Natural killer cell (primary cell): ENCODE data around the gene CAMTA1. TPM values are rescaled to one million over a fixed set of nuclear protein-coding genes. Genes with fewer than 3 reads are reported as not detected.
A peak's percentile ranks its signal among the peaks of the same experiment; 100 is the strongest.

ENCODE experiments used
- ATAC-seq, 3 donors: fragments of 150-1000 bp in 2 of 3; fragments of 200-7000 bp in 1 of 3; cut with Tn5 transposase; 1 replicate in 1 of 3; 2 replicates in 2 of 3; pipeline ENCODE4 v1.10.0; 2021; ENCODE audit warnings: mild to moderate bottlenecking in 2 of 3, moderate library complexity in 2 of 3
- DNase-seq, 2 donors: peaks; one replicate each; pipeline versions ENCODE4 v3.0.0 to v3.0.0-alpha.2; 2013 to 2021; ENCODE audit warnings: mixed read lengths in 1 of 2
- H3K27ac ChIP-seq: one replicate; pipeline ENCODE4 v1.5.1; 2013; ENCODE audit warnings: mild to moderate bottlenecking, low read length
- H3K27me3 ChIP-seq: one replicate; pipeline ENCODE4 v1.6.1; 2013; ENCODE audit warnings: low read length; ENCODE audit not compliant: control insufficient read depth, insufficient read depth
- H3K36me3 ChIP-seq: one replicate; pipeline ENCODE4 v1.6.1; 2013; ENCODE audit warnings: low read length; ENCODE audit not compliant: control insufficient read depth, insufficient read depth
- H3K4me1 ChIP-seq: one replicate; pipeline ENCODE4 v1.6.1; 2013; ENCODE audit warnings: low read length; ENCODE audit not compliant: control insufficient read depth, insufficient read depth
- H3K4me3 ChIP-seq: one replicate; pipeline ENCODE4 v1.5.1; 2013; ENCODE audit warnings: low read length
- H3K9me3 ChIP-seq: one replicate; pipeline ENCODE4 v1.6.1; 2013; ENCODE audit warnings: low read length; ENCODE audit not compliant: control insufficient read depth, insufficient read depth
- H3K27ac Mint-ChIP-seq, 2 donors: one replicate each; pipeline ENCODE4 v1.8.0; 2022; ENCODE audit warnings: mild to moderate bottlenecking in 2 of 2, mixed read lengths in 2 of 2, moderate library complexity in 1 of 2
- H3K27me3 Mint-ChIP-seq, 2 donors: one replicate each; pipeline ENCODE4 v1.8.0; 2022; ENCODE audit warnings: low read depth in 2 of 2, mixed read lengths in 2 of 2
- H3K36me3 Mint-ChIP-seq: one replicate; pipeline ENCODE4 v1.8.0; 2022; ENCODE audit warnings: mixed read lengths
- H3K4me1 Mint-ChIP-seq, 2 donors: one replicate each; pipeline ENCODE4 v1.8.0; 2022; ENCODE audit warnings: mixed read lengths in 2 of 2
- H3K4me3 Mint-ChIP-seq: one replicate; pipeline ENCODE4 v1.8.0; 2022; ENCODE audit warnings: mild to moderate bottlenecking, moderate library complexity, mixed read lengths
- H3K9me3 Mint-ChIP-seq, 2 donors: one replicate each; pipeline ENCODE4 v1.8.0; 2022; ENCODE audit warnings: mixed read lengths in 2 of 2
- WGBS: methylation state at CpG from one replicate; pipeline ENCODE4 v1.1.7; 2013; ENCODE audit warnings: missing lambda C conversion rate; ENCODE audit not compliant: insufficient coverage; 5-methylcytosine and 5-hydroxymethylcytosine counted together
- intact Hi-C: fragments of 100-400 bp; cut with micrococcal nuclease; formaldehyde crosslinking; loops from one replicate; pipeline ENCODE4 v1.14.2; 2022
- total RNA-seq, 4 donors: library from RNA; stranded (reverse); fragments of 120-200 nt in 1 of 4; gene quantifications; one replicate each; pipeline versions ENCODE4 v1.2.3 to v1.2.4, GENCODE V29; 2013 to 2022
- TF ChIP-seq, protein P1 (sequence below): fragments of 200-600 bp; IDR thresholded peaks from one replicate; pipeline ENCODE4 v1.8.0; 2022; ENCODE audit warnings: antibody characterized with exemption

Gene CAMTA1
- total RNA-seq, 3 donors from 2014 or later (not counting 1 experiment from before 2014, with no cell fraction given): 40.6 to 53.3 (median 44.9) TPM

DNA sequence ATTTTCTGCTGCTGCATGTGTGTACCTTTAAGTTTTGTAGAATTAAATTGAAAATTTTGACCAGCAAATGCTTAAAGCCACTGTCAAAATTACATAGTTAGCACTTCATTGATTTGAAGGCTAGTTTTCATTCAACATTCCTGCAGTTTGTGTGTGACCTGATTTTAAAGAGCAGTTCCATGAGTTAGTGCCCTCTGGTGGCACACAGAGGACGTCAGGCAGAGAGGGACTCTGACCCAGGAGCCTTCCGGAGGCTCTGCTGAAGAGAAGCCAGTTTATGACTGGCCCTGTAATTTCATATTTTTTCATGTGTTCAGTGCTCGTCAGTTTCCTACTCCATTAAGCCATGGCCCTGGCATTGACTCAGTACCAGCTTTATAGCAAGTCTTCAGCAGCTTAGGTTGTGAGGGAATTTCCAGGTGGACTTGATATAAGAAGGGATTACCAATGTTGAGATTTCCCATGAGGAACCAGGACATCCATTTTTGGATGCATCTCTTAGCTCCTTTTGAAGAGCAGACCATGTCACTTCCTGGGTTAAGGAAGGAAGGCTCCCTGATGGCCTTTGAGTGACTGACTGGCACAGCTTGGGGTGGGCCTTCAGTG is 104.7 kb downstream of the CAMTA1 start:
- TF ChIP-seq, protein P1, sequence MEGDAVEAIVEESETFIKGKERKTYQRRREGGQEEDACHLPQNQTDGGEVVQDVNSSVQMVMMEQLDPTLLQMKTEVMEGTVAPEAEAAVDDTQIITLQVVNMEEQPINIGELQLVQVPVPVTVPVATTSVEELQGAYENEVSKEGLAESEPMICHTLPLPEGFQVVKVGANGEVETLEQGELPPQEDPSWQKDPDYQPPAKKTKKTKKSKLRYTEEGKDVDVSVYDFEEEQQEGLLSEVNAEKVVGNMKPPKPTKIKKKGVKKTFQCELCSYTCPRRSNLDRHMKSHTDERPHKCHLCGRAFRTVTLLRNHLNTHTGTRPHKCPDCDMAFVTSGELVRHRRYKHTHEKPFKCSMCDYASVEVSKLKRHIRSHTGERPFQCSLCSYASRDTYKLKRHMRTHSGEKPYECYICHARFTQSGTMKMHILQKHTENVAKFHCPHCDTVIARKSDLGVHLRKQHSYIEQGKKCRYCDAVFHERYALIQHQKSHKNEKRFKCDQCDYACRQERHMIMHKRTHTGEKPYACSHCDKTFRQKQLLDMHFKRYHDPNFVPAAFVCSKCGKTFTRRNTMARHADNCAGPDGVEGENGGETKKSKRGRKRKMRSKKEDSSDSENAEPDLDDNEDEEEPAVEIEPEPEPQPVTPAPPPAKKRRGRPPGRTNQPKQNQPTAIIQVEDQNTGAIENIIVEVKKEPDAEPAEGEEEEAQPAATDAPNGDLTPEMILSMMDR: peak; percentile 63
- Mint-ChIP-seq H3K36me3 (no peaks in the 10 kb centered on the region), H3K4me3 (no peak overlapping the region), H3K4me1 (no peaks in the 10 kb centered on the region), H3K9me3 (no peaks in the 10 kb centered on the region), H3K27me3 (no peaks in the 10 kb centered on the region), H3K27ac (no peak overlapping the region)
- no peaks in the 10 kb centered on the region for H3K4me1 ChIP-seq
- H3K9me3 ChIP-seq: no peaks in the 10 kb centered on the region
- intact Hi-C loops: loop anchor here (1.0 kb wide), 2 partner anchors 96 to 163 kb away; no protein-coding TSS in a partner anchor
- peak; percentile 19 to 64 for DNase-seq
- no peak overlapping the region for H3K27ac ChIP-seq
- WGBS: 38% methylated on average over 3 of the region's 3 CpGs
- peaks cover 2% of the 10 kb centered on the region for H3K36me3 ChIP-seq
- no peak overlapping the region for H3K4me3 ChIP-seq
- H3K27me3 ChIP-seq: no peaks in the 10 kb centered on the region
- peak in 1 of 3 donors; percentile 64 for ATAC-seq

DNA sequence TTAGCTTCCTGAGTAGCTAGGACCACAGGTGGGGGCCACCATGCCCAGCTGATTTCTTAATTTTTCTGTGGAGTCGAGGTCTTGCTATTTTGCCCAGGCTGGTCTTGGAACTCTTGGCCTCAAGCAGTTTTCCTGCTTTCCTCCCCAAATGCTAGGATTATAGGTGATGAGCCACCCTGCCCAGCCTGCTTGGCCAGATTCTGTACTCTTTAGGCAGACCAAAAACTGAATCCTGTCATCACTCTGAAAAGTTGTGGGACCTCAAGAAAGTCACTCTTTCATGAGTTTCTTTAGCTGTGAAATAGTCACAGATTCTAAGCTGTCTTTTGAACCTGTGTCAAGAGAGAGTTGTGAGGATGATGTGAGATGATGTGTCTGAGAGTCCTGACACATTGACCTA is 105.4 kb downstream of the CAMTA1 start:
- Mint-ChIP-seq H3K27me3 (no peaks in the 10 kb centered on the region), H3K36me3 (no peaks in the 10 kb centered on the region), H3K4me3 (no peak overlapping the region), H3K4me1 (no peaks in the 10 kb centered on the region), H3K9me3 (no peaks in the 10 kb centered on the region), H3K27ac (no peak overlapping the region)
- H3K36me3 ChIP-seq: peaks cover 2% of the 10 kb centered on the region
- WGBS: 100% methylated on average over 1 of the region's 1 CpG
- no peaks in the 10 kb centered on the region for H3K9me3 ChIP-seq
- no peaks in the 10 kb centered on the region for H3K27me3 ChIP-seq
- no peaks in the 10 kb centered on the region for H3K4me1 ChIP-seq
- no peak overlapping the region for H3K27ac ChIP-seq
- H3K4me3 ChIP-seq: no peak overlapping the region
- DNase-seq (no peak), ATAC-seq (no peak)
- intact Hi-C loops: loop anchor here (1.0 kb wide), 2 partner anchors 96 to 163 kb away; no protein-coding TSS in a partner anchor
- TF ChIP-seq, protein P1: no peak

DNA sequence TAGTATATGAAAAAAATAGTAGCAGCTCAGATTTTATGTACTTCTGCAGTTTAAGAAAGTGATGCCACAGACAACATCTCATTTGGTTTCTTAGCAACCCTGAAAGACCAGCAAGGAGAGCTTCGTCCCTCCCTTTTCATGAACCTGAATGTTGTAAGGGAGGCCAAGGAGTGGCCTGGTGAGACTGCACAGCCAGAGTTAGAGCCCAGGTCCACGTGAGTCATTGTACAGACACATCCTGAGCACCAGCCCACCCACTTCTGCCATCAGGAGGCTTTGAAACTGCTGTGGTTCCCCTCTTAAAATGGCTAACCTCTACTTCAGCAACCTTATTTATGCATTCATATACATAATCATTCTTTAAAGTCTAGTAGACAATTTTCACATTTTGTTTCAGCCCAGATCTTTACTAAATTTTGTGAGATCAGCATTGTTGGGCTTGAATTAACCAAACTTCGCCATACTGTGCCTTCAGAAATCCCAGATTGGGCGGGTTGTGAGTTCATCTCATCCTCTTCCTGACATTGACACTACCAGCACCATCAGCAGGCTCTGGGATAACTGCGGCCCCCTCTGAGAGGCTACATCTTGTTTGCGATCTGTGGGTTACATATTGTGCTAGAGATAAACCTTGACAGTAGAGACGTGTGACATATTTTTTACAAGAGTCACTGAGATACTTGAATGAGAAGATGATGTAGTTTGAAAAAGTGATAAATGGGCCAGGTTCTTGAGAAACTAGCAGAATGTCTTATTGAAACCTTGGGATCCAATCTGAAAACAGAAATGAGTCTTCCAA is 106.7 kb downstream of the CAMTA1 start:
- no peak overlapping the region for H3K4me3 ChIP-seq
- H3K4me3 Mint-ChIP-seq: no peak overlapping the region
- no peak for DNase-seq
- H3K27ac Mint-ChIP-seq: no peak overlapping the region
- no peaks in the 10 kb centered on the region for H3K4me1 Mint-ChIP-seq
- H3K27me3 ChIP-seq: no peaks in the 10 kb centered on the region
- H3K36me3 Mint-ChIP-seq: no peaks in the 10 kb centered on the region
- H3K27me3 Mint-ChIP-seq: no peaks in the 10 kb centered on the region
- ATAC-seq: no peak
- no peaks in the 10 kb centered on the region for H3K4me1 ChIP-seq
- intact Hi-C loops: no loop called here
- peaks cover 2% of the 10 kb centered on the region for H3K36me3 ChIP-seq
- WGBS: 87% methylated on average over 7 of the region's 7 CpGs
- H3K9me3 Mint-ChIP-seq: no peaks in the 10 kb centered on the region
- H3K27ac ChIP-seq: no peak overlapping the region
- H3K9me3 ChIP-seq: no peaks in the 10 kb centered on the region
- TF ChIP-seq, protein P1: no peak
